Stimulated activated CD8-positive, alpha-beta memory T cell treated with anti-CD3 and anti-CD28 coated beads, Interleukin-15, amount 100 ng/mL, for 24 hours (primary cell): ENCODE results near the gene HIPK2.
A peak's percentile ranks its signal among the peaks of the same experiment; 100 is the strongest.

Experiments
- DNase-seq: peaks from one replicate; pipeline ENCODE4 v3.0.0-alpha.2; 2020; ENCODE audit warnings: low read depth

The HIPK2 gene

GRCh38 chr7:139777948-139778841 is at the start of gene HIPK2:
TSS of gene HIPK2 (minus strand) at chr7:139777998. CDS start at chr7:139777623, 375 bp downstream.
- DNase-seq = peak; percentile 37

DNA sequence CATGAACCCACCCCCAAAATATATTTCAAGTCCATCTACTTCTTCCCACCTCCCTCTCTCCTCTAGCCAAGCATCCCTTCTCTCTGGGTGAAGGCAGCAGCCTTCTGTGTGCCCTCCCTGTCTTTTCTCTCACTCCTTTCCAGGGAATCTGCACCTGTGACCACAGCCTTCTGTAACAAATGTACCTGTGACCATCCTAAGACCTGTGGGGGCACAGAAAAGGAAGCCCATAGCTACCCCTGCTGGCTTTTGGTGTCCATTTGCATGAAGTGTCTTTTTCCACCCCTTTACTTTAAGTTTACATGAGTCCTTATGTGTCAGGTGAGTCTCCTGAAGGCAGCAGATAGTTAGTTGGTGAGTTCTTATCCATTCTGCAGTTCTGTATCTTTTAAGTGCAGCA is 49.2 kb upstream of the HIPK2 start:
- no peak for DNase-seq

DNA sequence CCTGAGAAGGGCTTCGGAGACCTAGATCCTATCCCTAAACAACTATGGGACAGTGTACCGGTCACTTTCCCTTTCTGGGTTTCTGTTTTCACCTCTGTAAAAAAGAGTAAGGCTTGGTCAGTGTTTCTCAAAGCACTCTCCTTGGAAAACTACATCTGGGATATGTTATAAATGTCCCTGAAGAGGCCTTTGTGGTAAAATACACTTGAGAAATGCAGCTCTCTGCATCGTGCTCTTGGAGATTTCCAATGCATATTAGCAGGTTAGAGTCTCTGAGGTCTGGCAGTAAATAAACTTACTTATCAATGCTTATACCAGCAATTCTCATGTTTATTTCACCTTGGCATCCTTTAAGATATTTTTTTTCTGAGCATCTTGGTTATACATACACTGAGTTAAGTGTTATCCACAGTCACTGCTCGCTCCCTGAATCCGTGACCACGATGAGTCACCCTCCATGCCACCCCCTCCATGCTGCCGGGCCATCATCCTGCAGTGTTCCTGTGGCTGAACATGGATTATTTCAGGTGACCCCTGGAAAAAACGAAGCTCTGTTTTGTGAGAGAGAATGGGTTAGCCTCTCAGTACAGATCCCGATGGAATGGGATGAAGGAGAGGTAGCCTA is 48.0 kb upstream of the HIPK2 start:
- no peak for DNase-seq

DNA sequence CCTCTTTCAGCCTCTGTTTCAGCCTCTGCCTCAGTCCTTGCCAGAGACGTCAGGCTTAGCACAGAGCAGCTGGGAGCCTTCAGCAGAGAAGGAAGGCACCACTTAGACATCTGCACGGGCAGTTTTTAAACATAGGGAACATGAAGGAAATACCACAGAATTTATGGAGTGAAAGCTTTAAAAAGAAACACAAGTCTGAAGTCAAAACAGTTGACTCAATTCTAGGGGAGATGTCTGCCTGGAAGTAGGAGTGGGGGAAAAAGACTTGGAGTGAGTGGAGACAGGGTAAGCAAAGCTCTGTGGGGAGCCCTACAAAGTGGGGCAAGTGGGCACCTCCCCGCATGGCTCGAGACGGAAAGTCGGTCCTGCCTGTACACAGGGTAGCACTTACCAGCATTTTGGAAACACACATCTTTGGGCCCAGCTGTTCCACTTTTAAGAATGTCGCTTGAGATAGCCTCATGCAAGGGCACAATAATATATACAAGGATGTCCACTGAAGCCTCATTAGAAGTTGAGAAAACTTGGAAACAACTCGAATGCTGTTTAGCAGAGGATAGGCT is 46.2 kb upstream of the HIPK2 start:
- no peak for DNase-seq

DNA sequence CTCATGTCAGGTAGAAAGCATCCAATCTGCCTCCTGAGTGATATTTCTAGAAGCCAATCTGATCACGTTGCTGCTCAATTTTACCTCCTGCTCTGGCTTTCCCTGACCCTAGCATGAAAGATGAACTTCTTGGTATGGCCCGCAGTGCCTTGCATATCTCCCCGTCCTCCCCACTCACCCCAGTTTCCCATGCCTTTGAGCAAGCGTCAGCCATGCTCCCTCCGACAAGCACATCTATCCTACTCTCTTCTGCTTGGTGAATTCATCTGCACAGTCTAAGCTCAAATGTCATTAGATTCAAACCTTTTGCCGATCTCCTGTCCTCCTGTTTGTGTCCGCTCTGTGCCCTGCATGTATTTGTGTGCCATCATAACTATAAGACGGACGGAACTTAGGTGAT is 45.1 kb upstream of the HIPK2 start:
- DNase-seq = no peak

- no peak for DNase-seq
Measured at GRCh38 chr7:139821349-139822105, 43.7 kb upstream of the HIPK2 start.

GRCh38 chr7:139820089-139820488 is 42.3 kb upstream of the HIPK2 start:
- DNase-seq = no peak

DNA sequence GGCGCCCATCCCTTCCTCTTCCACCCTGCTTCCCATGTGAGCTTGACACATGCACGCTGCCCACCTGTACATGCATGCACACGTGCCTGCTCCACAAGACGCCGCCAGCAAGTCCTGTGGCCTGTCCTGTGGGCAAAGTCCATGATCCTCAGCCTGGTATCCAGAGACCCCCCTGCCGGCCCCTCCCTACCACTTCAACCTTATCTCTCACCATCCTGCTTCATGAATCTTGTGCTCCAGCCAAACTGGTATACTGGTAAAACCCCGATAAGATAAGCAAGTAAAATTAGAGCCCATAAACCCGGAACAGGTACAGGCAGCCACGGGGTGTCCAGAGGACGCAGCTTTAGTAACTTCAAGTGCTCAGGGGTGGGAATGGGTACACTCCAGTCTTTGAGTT is 39.5 kb upstream of the HIPK2 start:
- no peak for DNase-seq

DNA sequence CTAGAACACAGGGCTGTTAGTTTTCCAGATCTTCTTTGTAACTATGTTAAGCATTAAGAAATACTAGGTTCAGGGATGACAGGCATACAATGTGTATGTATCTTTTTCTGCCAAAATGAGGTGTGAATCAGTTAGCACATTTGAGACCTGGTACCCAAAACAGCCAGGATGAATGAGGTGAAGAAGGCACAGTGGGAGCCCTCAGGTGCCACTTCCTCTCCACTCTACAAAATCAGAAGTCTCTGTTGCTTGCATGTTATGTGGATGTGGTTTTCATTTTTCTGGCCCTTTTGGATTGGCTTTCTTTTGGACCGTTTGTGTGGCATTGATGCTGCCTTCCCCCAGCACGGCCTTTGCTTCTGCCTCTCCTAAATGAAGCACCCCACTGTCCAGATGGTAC is 35.9 kb upstream of the HIPK2 start:
- no peak for DNase-seq

DNA sequence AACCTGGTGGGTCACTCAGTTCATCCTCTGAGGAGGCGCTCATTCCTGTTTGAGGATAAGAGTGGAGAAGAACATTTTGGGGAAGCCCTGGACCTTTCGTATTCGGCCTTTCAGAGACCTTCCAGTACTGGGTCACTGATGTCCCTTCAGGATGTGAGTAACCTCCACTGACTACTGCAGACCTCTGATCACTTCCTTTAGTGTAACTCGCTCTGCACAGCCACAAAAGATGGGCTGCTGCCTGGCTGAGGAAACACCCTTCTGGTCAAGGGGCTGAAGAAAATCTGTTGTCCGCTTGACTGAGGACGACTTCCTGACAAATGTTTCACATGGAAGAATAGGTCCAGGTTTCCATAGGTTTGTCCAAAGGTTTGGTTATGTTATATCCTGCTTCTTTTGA is 35.4 kb upstream of the HIPK2 start:
- no peak for DNase-seq

DNA sequence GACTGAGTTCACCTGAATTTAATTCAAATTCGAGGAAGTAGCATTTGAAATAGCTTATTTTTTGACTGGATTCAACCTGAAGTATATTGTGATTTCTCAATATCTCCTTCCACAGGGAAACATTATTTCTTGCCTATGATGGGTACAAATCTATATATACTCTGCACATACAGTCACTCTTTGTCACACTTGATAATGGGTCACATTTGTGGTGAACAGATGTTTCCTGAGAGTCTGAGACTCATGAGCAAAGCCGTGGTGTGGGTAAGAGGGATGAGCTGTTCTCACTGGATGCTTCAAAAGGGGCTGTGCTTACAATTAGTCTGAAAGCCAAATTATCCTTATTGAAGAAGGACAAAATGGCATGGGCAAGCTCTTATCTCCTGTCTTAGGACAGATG is 33.3 kb upstream of the HIPK2 start:
- DNase-seq = no peak

DNA sequence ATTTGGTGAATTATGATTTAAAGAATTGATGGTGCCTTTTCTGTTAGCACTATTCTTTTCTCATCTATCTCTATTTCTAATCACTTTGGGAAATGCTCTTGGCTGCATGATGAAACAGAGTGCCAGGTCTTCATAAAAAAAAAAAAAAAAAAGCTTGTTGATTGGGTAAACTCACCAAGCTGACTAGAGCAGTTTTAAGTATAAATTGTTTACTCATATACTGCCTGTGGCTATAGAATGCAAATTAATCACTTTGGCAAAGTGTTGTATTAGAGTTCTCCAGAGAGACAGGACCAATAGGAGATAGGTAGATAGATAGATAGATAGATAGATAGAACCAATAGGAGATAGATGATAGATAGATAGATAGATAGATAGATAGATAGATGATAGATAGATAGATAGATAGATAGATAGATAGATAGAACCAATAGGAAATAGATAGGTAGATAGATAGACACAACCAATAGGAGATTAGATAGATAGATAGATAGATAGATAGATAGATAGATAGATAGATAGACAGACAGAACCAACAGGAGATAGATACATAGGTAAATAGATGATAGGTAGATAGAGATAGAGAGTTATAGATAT is 31.1 kb upstream of the HIPK2 start:
- DNase-seq = no peak

DNA sequence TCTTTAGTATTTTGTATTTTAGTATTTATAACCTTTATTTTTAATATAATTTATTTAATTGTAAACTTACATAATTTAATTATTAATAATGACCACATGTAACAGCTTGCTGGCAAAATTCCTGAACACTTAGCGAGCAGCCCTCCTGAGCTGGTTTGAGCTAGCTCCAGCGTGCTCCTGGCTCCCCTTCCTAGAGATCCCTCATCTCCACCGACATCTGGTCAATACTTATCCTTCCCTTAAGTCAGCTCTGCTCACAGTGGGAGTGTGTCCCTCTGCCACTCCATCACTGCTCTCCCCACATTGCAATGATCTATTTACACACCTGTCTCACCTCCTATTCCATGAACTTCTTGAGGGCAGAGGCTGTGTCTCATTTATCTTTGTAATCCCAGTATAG is 30.6 kb upstream of the HIPK2 start:
- no peak for DNase-seq

DNA sequence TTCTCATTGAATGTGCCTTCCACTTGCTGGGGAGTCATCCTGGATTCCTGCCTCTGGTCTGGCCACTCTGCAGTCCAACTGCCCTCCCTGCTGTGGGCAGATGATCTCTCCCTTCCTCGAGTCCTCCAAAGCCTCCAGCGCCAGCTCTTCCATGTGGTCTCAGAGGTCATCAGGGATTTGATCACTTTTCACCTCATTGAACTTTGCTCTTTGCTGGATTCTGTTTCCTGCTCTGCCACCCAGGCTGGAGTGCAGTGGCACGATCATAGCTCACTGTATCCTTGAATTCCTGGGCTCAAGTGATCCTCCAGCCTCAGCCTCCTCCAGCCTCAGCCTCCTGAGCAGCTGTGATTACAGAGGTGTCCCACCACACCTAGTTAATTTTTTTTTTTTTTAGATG is 29.2 kb upstream of the HIPK2 start:
- DNase-seq = no peak

DNA sequence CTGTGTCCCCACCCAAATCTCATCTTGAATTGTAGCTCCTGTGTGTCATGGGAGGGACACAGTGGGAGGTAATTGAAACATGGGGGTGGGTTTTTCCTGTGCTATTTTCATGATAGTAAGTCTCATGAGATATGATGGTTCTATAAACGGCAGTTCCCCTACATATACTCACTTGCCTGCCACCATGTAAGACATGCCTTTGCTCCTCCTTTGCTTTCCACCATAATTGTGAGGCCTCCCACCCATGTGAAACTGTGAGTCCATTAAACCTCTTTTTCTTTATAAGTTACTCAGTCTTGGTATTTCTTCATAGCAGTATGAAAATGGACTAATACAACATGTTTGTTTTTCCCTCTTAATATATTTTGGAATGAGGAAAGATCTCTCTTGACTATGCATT is 26.8 kb upstream of the HIPK2 start:
- no peak for DNase-seq

- DNase-seq = no peak
Measured at GRCh38 chr7:139799586-139799985, 21.8 kb upstream of the HIPK2 start.

- no peak for DNase-seq
Measured at GRCh38 chr7:139798892-139799291, 21.1 kb upstream of the HIPK2 start.

DNA sequence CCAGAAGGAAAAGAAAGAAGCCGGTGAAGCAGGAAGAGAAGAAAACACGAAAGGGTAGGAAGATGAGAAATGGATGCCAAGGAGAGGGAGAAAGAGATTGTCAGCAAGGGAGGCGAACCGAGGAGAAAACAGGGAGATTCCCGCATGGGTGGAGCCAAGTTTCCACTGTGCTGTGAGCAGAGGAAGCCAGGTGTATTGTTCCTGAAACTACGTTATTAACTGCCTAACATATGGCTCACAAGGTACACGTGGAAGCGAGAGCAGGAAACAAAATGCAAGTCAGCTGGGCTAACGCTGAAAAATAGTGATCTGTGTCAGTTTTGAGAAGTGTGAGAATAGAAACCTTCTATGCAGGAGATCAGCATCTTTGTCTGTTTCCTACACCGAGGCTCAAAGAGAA is 20.4 kb upstream of the HIPK2 start:
- DNase-seq = no peak

- DNase-seq = no peak
Measured at GRCh38 chr7:139797607-139798006, 19.8 kb upstream of the HIPK2 start.

GRCh38 chr7:139791316-139791715 is 13.5 kb upstream of the HIPK2 start:
- DNase-seq = no peak

- DNase-seq = no peak
Measured at GRCh38 chr7:139784648-139785047, 6.8 kb upstream of the HIPK2 start.
